ENCODE data around the gene KDM7A.

- no peak for TF ChIP-seq FOXK2 (IDR thresholded peaks at IDR 0.05)
- no peak for TF ChIP-seq SUZ12 (IDR thresholded peaks at IDR 0.05)
- no peak for TF ChIP-seq HDGF (IDR thresholded peaks at IDR 0.05; ENCODE audit: borderline replicate concordance)
- no peak for TF ChIP-seq SP1 (IDR thresholded peaks at IDR 0.05)
- no peak for TF ChIP-seq FOXA1 (IDR thresholded peaks at IDR 0.05)
- no peak for TF ChIP-seq ZNF384 (IDR thresholded peaks at IDR 0.05)
- no peak for TF ChIP-seq LEF1 (IDR thresholded peaks at IDR 0.05; ENCODE audit: borderline replicate concordance)
- TF ChIP-seq TARDBP (IDR thresholded peaks at IDR 0.05) = no peak
- no peak for TF ChIP-seq L3MBTL2 (conservative IDR thresholded peaks at IDR 0.05)
- no peak for TF ChIP-seq ELF4 (IDR thresholded peaks at IDR 0.05)
- no peak for TF ChIP-seq BHLHE40 (IDR thresholded peaks at IDR 0.05; ENCODE audit: borderline replicate concordance)
- no peak for TF ChIP-seq FOXM1 (IDR thresholded peaks at IDR 0.05; ENCODE audit: borderline replicate concordance)
- TF ChIP-seq, protein P1, sequence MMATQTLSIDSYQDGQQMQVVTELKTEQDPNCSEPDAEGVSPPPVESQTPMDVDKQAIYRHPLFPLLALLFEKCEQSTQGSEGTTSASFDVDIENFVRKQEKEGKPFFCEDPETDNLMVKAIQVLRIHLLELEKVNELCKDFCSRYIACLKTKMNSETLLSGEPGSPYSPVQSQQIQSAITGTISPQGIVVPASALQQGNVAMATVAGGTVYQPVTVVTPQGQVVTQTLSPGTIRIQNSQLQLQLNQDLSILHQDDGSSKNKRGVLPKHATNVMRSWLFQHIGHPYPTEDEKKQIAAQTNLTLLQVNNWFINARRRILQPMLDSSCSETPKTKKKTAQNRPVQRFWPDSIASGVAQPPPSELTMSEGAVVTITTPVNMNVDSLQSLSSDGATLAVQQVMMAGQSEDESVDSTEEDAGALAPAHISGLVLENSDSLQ (IDR thresholded peaks at IDR 0.05) = no peak
Observed at GRCh38 chr7:140196361-140197217, 19.8 kb upstream of the KDM7A start.
